GM12874 (cell line): ENCODE data around the gene NAV2.

Source experiments
- CTCF ChIP-seq: IDR thresholded peaks from 2 replicates; pipeline ENCODE4 v1.5.1; 2011; ENCODE audit warnings: low read depth, mild to moderate bottlenecking, control low read depth, low read length, moderate library complexity; ENCODE audit not compliant: insufficient read depth

The NAV2 gene

DNA sequence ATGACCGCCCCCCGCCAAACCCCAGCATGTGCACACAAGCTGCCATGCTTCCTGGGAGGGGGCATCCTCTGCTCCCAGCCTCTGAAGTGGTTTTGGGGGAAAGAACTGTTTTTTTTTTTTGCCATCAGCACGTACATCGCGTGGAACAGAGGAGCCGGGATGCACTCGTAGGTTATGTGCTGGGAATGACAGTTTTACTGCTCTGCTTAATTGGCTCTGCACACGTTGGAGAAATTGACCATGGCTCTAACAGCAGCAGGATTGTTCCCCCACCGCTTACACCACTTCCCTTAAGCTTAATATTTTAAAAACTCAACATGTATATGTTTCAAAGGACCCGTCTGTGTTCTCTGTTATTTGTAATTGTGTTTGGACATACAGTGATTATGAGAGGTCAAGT, 175.2 kb downstream of the NAV2 start:
- no peak for TF ChIP-seq CTCF

DNA sequence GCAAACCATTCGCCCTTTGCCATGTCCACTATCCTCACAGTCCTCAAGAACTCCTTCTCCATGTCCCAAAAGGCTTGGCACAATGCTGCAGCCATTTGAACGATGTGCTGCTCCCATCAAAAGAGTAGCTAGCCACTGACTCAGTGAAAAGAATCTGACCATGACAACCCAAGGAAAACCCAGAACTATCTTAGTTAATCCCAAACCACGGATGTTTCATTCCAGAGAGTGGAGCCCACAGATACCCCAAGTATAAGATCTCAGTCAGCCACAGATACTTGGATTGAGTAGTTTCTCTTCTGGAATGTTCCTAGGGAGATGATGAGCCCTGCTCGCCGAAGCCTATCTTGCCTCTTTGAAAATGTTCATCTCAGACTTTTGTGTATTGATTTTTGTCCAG, 176.9 kb downstream of the NAV2 start:
- no peak for TF ChIP-seq CTCF

DNA sequence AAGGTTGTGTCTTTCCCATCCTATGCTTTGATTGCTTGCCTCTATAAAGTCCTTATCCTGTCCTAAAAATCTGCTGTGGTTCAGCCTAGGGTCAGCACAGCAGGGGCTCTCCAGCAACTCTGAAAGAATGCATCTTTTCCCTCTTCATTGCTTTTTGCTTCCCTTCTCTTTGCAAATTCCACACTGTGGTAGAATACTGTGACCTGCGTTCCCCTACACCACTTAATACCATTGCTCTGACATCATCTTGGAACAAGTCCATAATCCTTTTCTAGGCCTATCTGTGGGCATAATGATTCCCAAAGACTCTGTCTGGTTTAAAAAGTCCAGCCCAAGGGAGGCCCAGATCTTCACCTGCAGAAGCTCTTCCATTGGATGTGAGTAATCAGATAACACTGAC, 177.7 kb downstream of the NAV2 start:
- no peak for TF ChIP-seq CTCF

GRCh38 chr11:19891022-19891421, 178.4 kb downstream of the NAV2 start:
- TF ChIP-seq CTCF = no peak

GRCh38 chr11:19892387-19892786, 179.8 kb downstream of the NAV2 start:
- TF ChIP-seq CTCF = no peak

- no peak for TF ChIP-seq CTCF
These were observed 180.2 kb downstream of the NAV2 start for GRCh38 chr11:19892876-19893275.

DNA sequence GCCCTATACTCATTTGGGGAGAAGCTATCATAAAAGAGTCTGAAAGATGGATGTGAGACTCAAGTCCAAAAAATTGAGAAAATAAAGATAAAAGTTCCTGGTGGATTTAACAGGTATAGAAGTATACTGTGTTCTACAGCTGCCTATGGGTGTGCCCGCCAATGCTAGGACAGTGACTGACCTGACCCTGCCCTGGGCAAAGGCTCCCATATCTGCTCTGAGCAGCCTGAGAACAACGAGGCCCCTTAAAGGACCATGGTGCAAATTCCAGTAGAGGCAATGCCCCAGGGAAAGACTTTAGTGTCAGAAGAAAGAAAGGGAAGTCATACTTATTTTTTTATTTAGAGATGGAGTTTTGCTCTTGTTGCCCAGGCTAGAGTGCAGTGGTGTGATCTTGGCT, 181.8 kb downstream of the NAV2 start:
- no peak for TF ChIP-seq CTCF

DNA sequence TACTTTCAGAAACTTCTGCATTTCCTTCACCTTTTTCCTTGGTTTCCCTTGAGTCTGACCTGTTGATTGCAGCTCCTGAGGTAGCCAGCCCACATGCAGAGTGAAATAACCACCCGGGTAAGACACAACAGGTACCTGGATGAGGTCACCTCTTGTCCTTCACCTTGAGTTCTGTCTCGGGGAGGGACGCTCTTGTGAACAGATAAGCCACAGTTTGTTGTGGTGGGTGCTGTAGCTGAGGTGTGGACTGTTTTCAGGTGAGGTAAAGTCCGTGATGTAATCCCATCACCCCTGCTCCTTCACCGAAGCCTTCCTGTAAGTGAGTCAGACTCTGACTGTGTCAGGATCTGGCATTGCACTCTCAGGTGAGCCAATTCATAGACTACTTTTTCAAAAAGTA, 183.1 kb downstream of the NAV2 start:
- TF ChIP-seq CTCF = no peak
